T-cell (primary cell): ENCODE results near the gene ITPR2. TPM values are rescaled to one million over a fixed set of nuclear protein-coding genes. Genes with fewer than 3 reads are reported as not detected.

Experiments used
- ATAC-seq, 4 experiments: fragments of 200-7000 bp in 3 of 4; fragments of 150-1000 bp in 1 of 4; cut with Tn5 transposase; replicated peaks in 1 of 4; 1 replicate in 3 of 4; 2 replicates in 1 of 4; pipeline ENCODE4 v1.10.0; 2021; ENCODE audit warnings: moderate library complexity in 3 of 4, mild to moderate bottlenecking in 2 of 4, moderate number of reproducible peaks in 1 of 4
- CTCF ChIA-PET, 2 donors: fragments of 300-600 bp; sonication (Branson Sonifier 250); formaldehyde crosslinking; loops; one replicate each; lab custom pipeline; 2022; ENCODE audit warnings: antibody characterized with exemption in 2 of 2; lab: Charles Lee
- POLR2A ChIA-PET, 2 donors: fragments of 300-600 bp; sonication (Branson Sonifier 250); formaldehyde crosslinking; loops; one replicate each; lab custom pipeline; 2022; ENCODE audit warnings: antibody characterized with exemption in 2 of 2; lab: Charles Lee
- DNase-seq, 35 experiments: peaks; one replicate each; pipeline versions ENCODE4 v3.0.0 to v3.0.0-alpha.2; 2013 to 2023
- H3K27ac ChIP-seq: one replicate; pipeline ENCODE4 v1.5.1; 2013; ENCODE audit warnings: low read length
- H3K27me3 ChIP-seq, 2 experiments: replicated peaks in 1 of 2; 1 replicate in 1 of 2; 2 replicates in 1 of 2; pipeline versions ENCODE4 v1.6.1 to v1.7.0; 2013; ENCODE audit warnings: low read length in 1 of 2, mixed read lengths in 1 of 2; ENCODE audit not compliant: control insufficient read depth in 2 of 2, insufficient read depth in 2 of 2; ENCODE audit errors: extremely low read depth in 1 of 2
- H3K36me3 ChIP-seq, 2 donors: 1 replicate in 1 of 2; 2 replicates in 1 of 2; pipeline versions ENCODE4 v1.6.1 to v1.7.0; 2013; ENCODE audit warnings: low read length in 1 of 2; ENCODE audit not compliant: control insufficient read depth in 2 of 2, insufficient read depth in 1 of 2; ENCODE audit errors: extremely low read depth in 1 of 2
- H3K4me1 ChIP-seq, 2 experiments: 1 replicate in 1 of 2; 2 replicates in 1 of 2; pipeline versions ENCODE4 v1.6.1 to v1.7.0; 2013; ENCODE audit warnings: low read length in 2 of 2, mixed read lengths in 1 of 2; ENCODE audit not compliant: insufficient read depth in 2 of 2, control insufficient read depth in 1 of 2; ENCODE audit errors: extremely low read depth in 1 of 2
- H3K4me3 ChIP-seq, 2 donors: 1 replicate in 1 of 2; 2 replicates in 1 of 2; pipeline versions ENCODE4 v1.5.1 to v1.7.0; 2013; ENCODE audit warnings: mild to moderate bottlenecking in 2 of 2, low read length in 1 of 2, moderate library complexity in 1 of 2; ENCODE audit not compliant: control insufficient read depth in 1 of 2; ENCODE audit errors: extremely low read depth in 1 of 2
- H3K9me3 ChIP-seq: 2 replicates; pipeline ENCODE4 v1.7.0; 2013
- H3K27ac Mint-ChIP-seq, 2 donors: one replicate each; pipeline ENCODE4 v1.8.0; 2020 to 2021; ENCODE audit warnings: mild to moderate bottlenecking in 2 of 2, mixed read lengths in 2 of 2
- H3K27me3 Mint-ChIP-seq, 2 donors: one replicate each; pipeline ENCODE4 v1.8.0; 2021 to 2022; ENCODE audit warnings: mixed read lengths in 2 of 2
- H3K36me3 Mint-ChIP-seq: one replicate; pipeline ENCODE4 v1.8.0; 2021; ENCODE audit warnings: mixed read lengths
- H3K4me1 Mint-ChIP-seq, 3 donors: one replicate each; pipeline ENCODE4 v1.8.0; 2020 to 2022; ENCODE audit warnings: mixed read lengths in 3 of 3, mild to moderate bottlenecking in 1 of 3
- H3K4me3 Mint-ChIP-seq, 3 donors: one replicate each; pipeline ENCODE4 v1.8.0; 2020 to 2022; ENCODE audit warnings: mild to moderate bottlenecking in 3 of 3, mixed read lengths in 3 of 3, moderate library complexity in 3 of 3
- H3K9me3 Mint-ChIP-seq, 3 donors: one replicate each; pipeline ENCODE4 v1.8.0; 2020 to 2022; ENCODE audit warnings: mixed read lengths in 3 of 3
- WGBS: methylation state at CpG from one replicate; pipeline ENCODE4 v1.1.5; 2013; ENCODE audit warnings: missing lambda C conversion rate; ENCODE audit not compliant: insufficient coverage; 5-methylcytosine and 5-hydroxymethylcytosine counted together
- total RNA-seq, 35 experiments: library from RNA in 6 of 35; stranded (reverse) in 6 of 35; fragments of 120-200 nt in 1 of 35; gene quantifications; one replicate each; pipeline versions ENCODE4 v1.2.1 to v1.2.4 and lab custom pipeline; 2013 to 2026

ITPR2 gene
- total RNA-seq, 5 donors from 2014 or later (not counting 1 experiment from before 2014, with no cell fraction given), result 38.8 to 52.5 (median 44.5) TPM

GRCh38 chr12:26612203-26612602, 220.8 kb downstream of the ITPR2 start:
- no peak for DNase-seq
- CTCF ChIA-PET, result no interaction called here
- no peak overlapping the region for H3K27ac Mint-ChIP-seq

GRCh38 chr12:26611598-26611997, 221.4 kb downstream of the ITPR2 start:
- no peak overlapping the region for H3K4me3 ChIP-seq
- H3K27me3 ChIP-seq, result no peaks in the 10 kb centered on the region
- H3K36me3 ChIP-seq, result peaks cover 0 to 4% of the 10 kb centered on the region in 2 donors
- POLR2A ChIA-PET, result no interaction called here
- H3K9me3 Mint-ChIP-seq, result no peaks in the 10 kb centered on the region
- H3K4me3 Mint-ChIP-seq, result no peak overlapping the region
- no peaks in the 10 kb centered on the region for H3K27me3 Mint-ChIP-seq
- H3K27ac ChIP-seq, result no peak overlapping the region
- H3K9me3 ChIP-seq, result no peaks in the 10 kb centered on the region
- H3K36me3 Mint-ChIP-seq, result peaks cover 31% of the 10 kb centered on the region
- no peaks in the 10 kb centered on the region for H3K4me1 ChIP-seq
- H3K4me1 Mint-ChIP-seq, result no peaks in the 10 kb centered on the region
- ATAC-seq (no peak), DNase-seq (no peak)
- CTCF ChIA-PET, result no interaction called here
- H3K27ac Mint-ChIP-seq, result no peak overlapping the region
- no CpG with 5 or more reads among the region's 6 CpGs for WGBS

More at GRCh38 chr12:26612203-26612602, 220.8 kb downstream of the ITPR2 start:
- H3K27me3 ChIP-seq, result no peaks in the 10 kb centered on the region
- Mint-ChIP-seq H3K4me1 (no peaks in the 10 kb centered on the region), H3K36me3 (peaks cover 35% of the 10 kb centered on the region), H3K9me3 (no peaks in the 10 kb centered on the region), H3K4me3 (no peak overlapping the region), H3K27me3 (no peaks in the 10 kb centered on the region)
- no CpG with 5 or more reads among the region's 2 CpGs for WGBS
- no peaks in the 10 kb centered on the region for H3K9me3 ChIP-seq
- ATAC-seq, result no peak
- POLR2A ChIA-PET, result no interaction called here
- H3K36me3 ChIP-seq, result peaks cover 0 to 4% of the 10 kb centered on the region in 2 donors
- no peak overlapping the region for H3K27ac ChIP-seq
- H3K4me3 ChIP-seq, result no peak overlapping the region
- no peaks in the 10 kb centered on the region for H3K4me1 ChIP-seq

GRCh38 chr12:26610774-26611173, 222.2 kb downstream of the ITPR2 start:
- POLR2A ChIA-PET, result no interaction called here
- ATAC-seq, result no peak
- WGBS, result 96% methylated on average over 5 of the region's 8 CpGs

GRCh38 chr12:26609986-26610385, 223.0 kb downstream of the ITPR2 start:
- Histone ChIP-seq H3K4me1 (no peaks in the 10 kb centered on the region), H3K4me3 (no peak overlapping the region), H3K9me3 (no peaks in the 10 kb centered on the region), H3K27ac (no peak overlapping the region), H3K27me3 (no peaks in the 10 kb centered on the region), H3K36me3 (peaks cover 0 to 4% of the 10 kb centered on the region in 2 donors)
- DNase-seq (no peak), ATAC-seq (no peak)
- WGBS, result 100% methylated on average over 1 of the region's 1 CpG
- Mint-ChIP-seq H3K4me3 (no peak overlapping the region), H3K27me3 (no peaks in the 10 kb centered on the region), H3K27ac (no peak overlapping the region), H3K4me1 (no peaks in the 10 kb centered on the region), H3K9me3 (no peaks in the 10 kb centered on the region), H3K36me3 (peaks cover 31% of the 10 kb centered on the region)
- ChIA-PET CTCF (interaction anchor here in 1 of 2 donors (0.6 kb wide), 1 partner anchor 495 kb away, joined by 4 read pairs; no protein-coding TSS in a partner anchor), POLR2A (no interaction called here)

More at GRCh38 chr12:26610774-26611173, 222.2 kb downstream of the ITPR2 start:
- no peaks in the 10 kb centered on the region for H3K27me3 ChIP-seq
- no peak for DNase-seq
- no peaks in the 10 kb centered on the region for H3K9me3 ChIP-seq
- Mint-ChIP-seq H3K4me3 (no peak overlapping the region), H3K4me1 (no peaks in the 10 kb centered on the region), H3K27me3 (no peaks in the 10 kb centered on the region), H3K9me3 (no peaks in the 10 kb centered on the region), H3K27ac (no peak overlapping the region), H3K36me3 (peaks cover 34% of the 10 kb centered on the region)
- H3K27ac ChIP-seq, result no peak overlapping the region
- no peaks in the 10 kb centered on the region for H3K4me1 ChIP-seq
- CTCF ChIA-PET, result no interaction called here
- no peak overlapping the region for H3K4me3 ChIP-seq
- peaks cover 0 to 4% of the 10 kb centered on the region in 2 donors for H3K36me3 ChIP-seq

- H3K4me3 Mint-ChIP-seq, result no peak overlapping the region
- Histone ChIP-seq H3K27ac (no peak overlapping the region), H3K4me3 (no peak overlapping the region), H3K4me1 (no peaks in the 10 kb centered on the region), H3K9me3 (no peaks in the 10 kb centered on the region), H3K27me3 (no peaks in the 10 kb centered on the region), H3K36me3 (peaks cover 0 to 4% of the 10 kb centered on the region in 2 donors)
- H3K4me1 Mint-ChIP-seq, result no peaks in the 10 kb centered on the region
- DNase-seq (no peak), ATAC-seq (no peak)
- peaks cover 39% of the 10 kb centered on the region for H3K36me3 Mint-ChIP-seq
- H3K9me3 Mint-ChIP-seq, result no peaks in the 10 kb centered on the region
- ChIA-PET CTCF (interaction anchor here in 1 of 2 donors (0.5 kb wide), 1 partner anchor 548 kb away, joined by 3 read pairs; no protein-coding TSS in a partner anchor), POLR2A (no interaction called here)
- no peak overlapping the region for H3K27ac Mint-ChIP-seq
- H3K27me3 Mint-ChIP-seq, result no peaks in the 10 kb centered on the region
- no CpG with 5 or more reads among the region's 2 CpGs for WGBS
Measured at GRCh38 chr12:26608706-26609105, 224.3 kb downstream of the ITPR2 start.

- H3K4me3 Mint-ChIP-seq, result no peak overlapping the region
- no peaks in the 10 kb centered on the region for H3K4me1 ChIP-seq
- peaks cover 0 to 4% of the 10 kb centered on the region in 2 donors for H3K36me3 ChIP-seq
- no peak overlapping the region for H3K4me3 ChIP-seq
- no peak overlapping the region for H3K27ac Mint-ChIP-seq
- H3K9me3 ChIP-seq, result no peaks in the 10 kb centered on the region
- no peaks in the 10 kb centered on the region for H3K9me3 Mint-ChIP-seq
- no peaks in the 10 kb centered on the region for H3K27me3 ChIP-seq
- CTCF ChIA-PET, result no interaction called here
- H3K4me1 Mint-ChIP-seq, result no peaks in the 10 kb centered on the region
- no peaks in the 10 kb centered on the region for H3K27me3 Mint-ChIP-seq
- H3K36me3 Mint-ChIP-seq, result peaks cover 43% of the 10 kb centered on the region
- no peak overlapping the region for H3K27ac ChIP-seq
- DNase-seq (no peak), ATAC-seq (no peak)
- POLR2A ChIA-PET, result no interaction called here
- WGBS, result 93% methylated on average over 4 of the region's 12 CpGs
Measured at GRCh38 chr12:26608273-26608672, 224.7 kb downstream of the ITPR2 start.

- ATAC-seq (no peak), DNase-seq (no peak)
- H3K36me3 Mint-ChIP-seq, result peaks cover 48% of the 10 kb centered on the region
- Histone ChIP-seq H3K27ac (no peak overlapping the region), H3K27me3 (no peaks in the 10 kb centered on the region), H3K9me3 (no peaks in the 10 kb centered on the region), H3K4me3 (no peak overlapping the region), H3K36me3 (peaks cover 0 to 2% of the 10 kb centered on the region in 2 donors), H3K4me1 (no peaks in the 10 kb centered on the region)
- H3K27me3 Mint-ChIP-seq, result no peaks in the 10 kb centered on the region
- ChIA-PET POLR2A (no interaction called here), CTCF (interaction anchor here in 1 of 2 donors (0.6 kb wide), 1 partner anchor 1485 kb away, joined by 3 read pairs; no protein-coding TSS in a partner anchor)
- H3K4me1 Mint-ChIP-seq, result no peaks in the 10 kb centered on the region
- no peak overlapping the region for H3K4me3 Mint-ChIP-seq
- no peak overlapping the region for H3K27ac Mint-ChIP-seq
- H3K9me3 Mint-ChIP-seq, result no peaks in the 10 kb centered on the region
Measured at GRCh38 chr12:26606911-26607310, 226.1 kb downstream of the ITPR2 start.
